SU-DHL-6 (cell line): ENCODE results near the gene DGKB.

ENCODE experiments used
- EZH2phosphoT487 ChIP-seq: fragments of 200-600 bp; sonication (generic), shearing (Covaris generic); conservative IDR thresholded peaks from 2 replicates; pipeline ENCODE4 v1.6.1; 2018; ENCODE audit warnings: mild to moderate bottlenecking, antibody characterized with exemption, low read length, moderate library complexity, mixed read lengths
- TF ChIP-seq, protein P1 (sequence below): fragments of 200-600 bp; sonication (generic); IDR thresholded peaks from one replicate; pipeline ENCODE4 v1.5.1; 2017; ENCODE audit warnings: antibody characterized with exemption, mild to moderate bottlenecking, low read length, moderate library complexity; ENCODE audit not compliant: insufficient read depth, poor library complexity, severe bottlenecking

DNA sequence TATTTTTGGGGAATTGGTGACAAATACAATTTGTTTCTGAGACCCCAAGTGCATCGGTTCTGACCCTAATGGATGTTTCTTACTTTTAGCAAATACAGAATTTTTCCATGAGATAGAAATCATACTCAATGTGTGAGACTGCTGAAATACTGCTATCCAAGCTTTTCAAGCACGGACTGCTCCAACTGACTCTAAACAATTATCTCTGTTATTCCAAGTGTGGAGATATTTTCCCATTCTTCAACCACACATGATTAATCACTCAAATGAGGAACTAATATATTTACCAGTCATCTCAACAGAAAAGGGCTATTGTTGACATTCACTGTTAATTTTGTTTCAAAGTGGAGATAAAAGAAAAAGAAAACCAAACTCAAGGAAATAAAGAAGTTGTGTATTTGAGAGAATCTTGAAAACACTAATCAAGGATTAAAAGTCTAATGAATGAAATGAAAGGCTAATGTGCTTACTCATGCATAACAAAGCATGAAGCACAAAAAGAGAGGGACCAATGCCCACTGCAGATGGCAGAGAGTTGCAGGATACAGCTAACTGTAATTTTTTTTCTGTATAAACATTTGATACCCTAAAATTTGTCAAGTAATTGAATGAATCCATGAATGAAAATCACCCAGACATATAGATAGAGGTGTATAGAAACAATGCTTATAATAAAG is 423.6 kb downstream of the DGKB start:
- TF ChIP-seq, protein P1, sequence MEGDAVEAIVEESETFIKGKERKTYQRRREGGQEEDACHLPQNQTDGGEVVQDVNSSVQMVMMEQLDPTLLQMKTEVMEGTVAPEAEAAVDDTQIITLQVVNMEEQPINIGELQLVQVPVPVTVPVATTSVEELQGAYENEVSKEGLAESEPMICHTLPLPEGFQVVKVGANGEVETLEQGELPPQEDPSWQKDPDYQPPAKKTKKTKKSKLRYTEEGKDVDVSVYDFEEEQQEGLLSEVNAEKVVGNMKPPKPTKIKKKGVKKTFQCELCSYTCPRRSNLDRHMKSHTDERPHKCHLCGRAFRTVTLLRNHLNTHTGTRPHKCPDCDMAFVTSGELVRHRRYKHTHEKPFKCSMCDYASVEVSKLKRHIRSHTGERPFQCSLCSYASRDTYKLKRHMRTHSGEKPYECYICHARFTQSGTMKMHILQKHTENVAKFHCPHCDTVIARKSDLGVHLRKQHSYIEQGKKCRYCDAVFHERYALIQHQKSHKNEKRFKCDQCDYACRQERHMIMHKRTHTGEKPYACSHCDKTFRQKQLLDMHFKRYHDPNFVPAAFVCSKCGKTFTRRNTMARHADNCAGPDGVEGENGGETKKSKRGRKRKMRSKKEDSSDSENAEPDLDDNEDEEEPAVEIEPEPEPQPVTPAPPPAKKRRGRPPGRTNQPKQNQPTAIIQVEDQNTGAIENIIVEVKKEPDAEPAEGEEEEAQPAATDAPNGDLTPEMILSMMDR = no peak
- no peak for TF ChIP-seq EZH2phosphoT487
